COLO829 (cell line): ENCODE data around the gene CCNJL.

ENCODE experiments used
- DNase-seq: peaks from one replicate; pipeline ENCODE4 v3.0.0; 2012; ENCODE audit warnings: low spot score

Gene CCNJL

DNA sequence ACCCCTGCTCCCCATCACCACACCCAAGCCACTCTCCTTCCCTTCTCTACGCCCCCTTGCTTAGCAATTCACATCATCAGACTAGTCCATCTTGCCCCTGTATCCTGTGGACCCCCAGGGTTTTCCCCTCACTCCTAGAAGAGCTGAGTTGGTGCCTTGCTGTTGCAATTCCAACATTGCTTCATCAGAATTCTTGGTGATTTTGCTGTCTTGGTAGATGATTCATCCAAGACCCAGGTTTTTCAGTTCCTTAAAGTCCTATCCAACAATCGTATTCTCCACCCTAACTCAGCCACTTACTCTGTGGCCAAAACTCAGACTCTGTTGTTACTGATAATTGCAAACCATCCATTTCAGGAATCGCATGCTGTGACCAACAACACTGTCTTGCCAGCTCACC, 21.4 kb upstream of the CCNJL start:
- no peak for DNase-seq

DNA sequence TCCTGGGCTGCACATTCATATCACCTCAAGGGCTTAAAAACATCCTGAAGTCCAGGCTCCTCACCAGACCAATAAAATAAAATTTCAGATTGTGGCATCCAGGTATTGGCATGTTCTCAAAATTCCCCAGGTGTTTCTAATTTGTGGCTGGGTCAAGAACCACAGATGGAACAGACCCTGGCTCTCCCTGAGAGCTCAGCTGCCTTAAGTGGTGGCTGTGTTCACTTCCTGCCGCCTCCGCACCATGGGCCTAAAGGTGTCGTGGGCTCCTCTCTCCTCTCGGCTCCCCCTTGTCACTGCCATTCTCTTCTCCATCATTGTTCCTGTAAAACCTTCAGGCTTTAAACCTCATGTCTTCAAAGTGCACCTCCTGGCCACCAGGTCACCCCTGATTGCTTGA, 17.8 kb upstream of the CCNJL start:
- no peak for DNase-seq

DNA sequence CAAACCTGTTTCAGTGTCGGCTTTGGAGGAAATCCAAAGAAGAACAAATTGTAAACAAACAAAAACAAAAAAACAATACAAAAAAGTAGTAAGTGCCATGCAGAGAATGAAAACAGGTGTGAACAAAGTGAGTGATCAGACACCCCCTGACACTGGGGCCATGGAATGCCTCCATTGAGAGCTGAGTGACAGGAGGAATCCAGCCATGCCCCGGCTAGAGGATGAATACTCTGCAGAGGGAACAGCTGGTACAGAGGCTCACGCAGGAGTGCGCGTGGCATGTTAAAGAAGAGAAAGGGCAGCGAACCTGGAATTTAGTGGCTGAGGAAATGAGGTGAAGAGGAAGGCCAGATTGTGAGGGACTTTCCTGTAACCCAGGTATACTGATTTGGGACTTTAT, 15.5 kb upstream of the CCNJL start:
- DNase-seq = no peak

DNA sequence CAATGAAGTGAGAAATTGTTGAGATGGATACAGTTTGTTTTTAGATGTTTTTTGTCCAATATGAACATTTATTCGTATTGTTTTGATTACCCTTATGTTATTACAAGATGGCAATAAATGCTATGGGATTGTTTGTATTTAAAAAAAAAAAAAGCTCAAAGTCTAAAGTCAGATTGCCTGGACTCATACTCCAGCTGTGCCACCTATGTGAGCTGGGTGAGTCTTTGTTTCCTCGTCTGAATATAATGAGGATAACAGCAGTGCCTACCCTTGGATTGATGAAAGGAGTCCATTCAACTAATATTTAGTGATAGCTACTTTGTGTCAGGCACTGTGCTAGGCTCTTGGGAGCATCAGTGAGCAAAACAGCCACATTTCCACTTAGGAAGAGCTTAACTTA, 14.6 kb upstream of the CCNJL start:
- DNase-seq = no peak

GRCh38 chr5:160325716-160326115, 13.4 kb upstream of the CCNJL start:
- no peak for DNase-seq

DNA sequence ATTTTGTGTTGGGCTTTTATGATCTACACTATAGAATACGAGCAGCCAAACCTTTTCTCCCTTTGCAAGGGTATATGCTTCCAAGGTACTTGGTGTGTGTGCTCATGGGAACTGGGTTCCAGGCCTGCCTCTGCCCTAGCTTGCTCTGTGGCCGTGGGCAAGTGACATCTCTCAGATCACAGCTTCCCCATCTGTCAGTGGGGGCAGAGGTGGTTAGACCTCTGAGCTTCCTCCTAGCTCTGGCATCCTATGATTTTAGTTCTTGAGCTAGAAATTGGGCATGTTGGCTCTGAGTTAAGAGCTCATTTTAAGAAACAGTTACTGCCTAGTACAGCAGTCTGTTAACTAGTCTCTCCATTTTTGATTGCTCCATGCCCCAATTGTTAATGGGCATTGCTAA, 12.5 kb upstream of the CCNJL start:
- no peak for DNase-seq

GRCh38 chr5:160318409-160318808, 6.0 kb upstream of the CCNJL start:
- no peak for DNase-seq

- DNase-seq = no peak
Observed at GRCh38 chr5:160317434-160317833, 5.1 kb upstream of the CCNJL start.

DNA sequence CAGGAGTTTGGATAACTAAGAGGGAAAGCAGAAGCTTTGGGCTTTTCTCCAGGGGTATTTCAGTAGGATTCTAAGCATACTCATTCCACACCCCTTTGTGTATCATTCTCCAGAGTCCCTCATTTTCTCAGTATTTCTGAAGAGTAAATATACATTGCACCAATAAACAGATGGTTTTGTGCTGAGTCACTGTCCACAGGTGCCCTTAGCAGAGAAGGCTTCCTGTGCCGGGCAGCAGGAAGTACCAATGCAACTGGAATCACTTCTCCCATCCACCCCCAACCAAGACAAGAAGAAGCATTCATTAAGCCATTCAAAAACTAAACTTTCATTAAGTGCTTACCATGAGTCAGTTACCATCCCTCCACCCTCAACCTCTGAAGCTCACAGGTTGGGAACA, 3.6 kb upstream of the CCNJL start:
- DNase-seq = peak; percentile 60

DNA sequence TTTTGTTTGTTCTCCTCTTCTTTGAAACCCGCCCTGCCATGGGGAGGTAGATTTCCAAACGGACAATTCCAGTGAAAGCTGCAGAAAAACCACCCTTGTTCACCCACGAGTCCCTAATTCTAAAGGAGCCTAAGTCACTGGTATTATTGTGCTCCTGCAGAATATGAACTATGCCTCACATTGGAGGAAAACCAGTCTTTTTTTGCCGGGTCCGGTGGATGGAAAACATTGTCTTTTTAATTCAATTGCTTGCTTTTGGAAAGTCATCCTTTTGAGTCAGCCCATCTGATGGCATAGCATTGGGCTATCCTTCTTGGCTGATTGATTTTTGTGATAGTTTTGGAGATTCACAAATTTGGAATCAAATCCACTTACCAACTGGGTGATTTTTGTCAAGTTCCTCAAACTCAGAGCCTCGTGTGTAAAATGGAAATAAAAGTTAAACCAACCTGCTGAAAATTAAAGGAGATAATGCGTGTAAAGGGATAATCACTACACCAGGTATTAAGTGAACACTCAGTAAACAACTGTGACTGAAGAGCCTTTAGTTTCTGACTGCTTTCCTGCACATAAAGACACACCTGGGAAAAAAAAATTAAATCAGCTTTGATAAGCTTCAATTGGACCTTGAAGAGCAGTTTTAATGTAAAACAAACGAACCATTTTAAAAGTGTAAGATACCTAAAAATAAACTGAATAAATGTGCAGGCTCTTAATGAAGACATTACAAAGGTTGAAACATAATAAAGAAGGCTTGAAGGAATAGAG, 780 bp upstream of the CCNJL start:
- DNase-seq = no peak

- DNase-seq = no peak
Observed at GRCh38 chr5:160311491-160312133, 752 bp downstream of the CCNJL start.

DNA sequence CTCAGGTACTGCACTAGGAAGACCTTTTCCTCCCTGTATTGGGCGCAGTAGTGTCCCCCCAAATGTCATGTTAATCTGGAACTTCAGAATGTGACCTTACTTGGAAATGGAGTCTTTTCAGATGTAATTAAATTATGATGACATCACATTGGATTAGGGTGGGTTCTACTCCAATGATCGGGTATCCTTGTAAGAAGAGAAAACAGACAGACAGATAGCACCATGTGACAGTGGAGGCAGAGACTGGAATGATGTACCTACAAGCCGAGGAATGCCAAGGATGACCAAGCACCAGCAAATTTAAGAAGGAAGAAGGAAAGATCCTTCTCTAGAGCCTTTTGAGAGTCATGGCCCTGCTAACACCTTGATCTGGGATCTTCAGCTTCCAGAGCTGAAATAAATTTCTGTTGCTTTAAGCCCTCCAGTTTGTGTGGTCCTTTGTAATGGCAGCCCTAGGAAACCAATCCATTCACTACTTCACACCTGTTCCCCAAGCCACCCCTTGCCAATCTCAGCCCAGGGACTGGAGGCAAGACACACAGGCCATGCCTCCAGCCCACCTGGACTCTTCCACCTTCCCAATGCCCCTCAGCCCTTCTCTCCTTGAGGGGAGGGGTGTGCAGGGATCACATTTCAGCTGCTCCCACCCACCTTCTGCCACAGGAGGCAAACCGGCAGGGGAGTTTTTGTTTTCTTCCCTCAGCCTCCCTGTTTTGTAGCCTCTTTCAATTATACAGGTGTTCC, 1.6 kb downstream of the CCNJL start:
- DNase-seq = no peak

- DNase-seq = no peak
Observed at GRCh38 chr5:160310140-160310539, 2.2 kb downstream of the CCNJL start.

GRCh38 chr5:160306696-160307095, 5.7 kb downstream of the CCNJL start:
- no peak for DNase-seq

DNA sequence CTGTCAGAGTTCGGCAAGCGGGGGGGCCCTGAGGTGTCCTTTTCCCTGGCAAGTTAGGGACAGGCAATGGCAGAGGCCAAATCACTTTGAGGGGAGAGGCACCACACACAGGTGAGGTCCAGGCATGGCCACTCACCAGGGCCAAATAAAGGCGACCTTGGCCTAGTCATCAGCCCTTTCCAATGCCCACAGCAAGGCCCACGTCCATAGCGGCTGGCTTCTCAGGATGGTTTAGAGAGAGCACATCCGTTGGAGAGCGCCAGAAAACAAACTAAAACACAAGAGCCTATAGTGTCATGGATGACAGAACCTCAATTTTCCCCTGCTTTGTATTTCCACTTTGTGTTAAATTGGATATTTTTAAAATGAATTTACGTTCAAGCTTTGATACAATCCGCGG, 7.0 kb downstream of the CCNJL start:
- DNase-seq = no peak

GRCh38 chr5:160303690-160304089, 8.7 kb downstream of the CCNJL start:
- DNase-seq = no peak

GRCh38 chr5:160298189-160298588, 14.2 kb downstream of the CCNJL start:
- no peak for DNase-seq

GRCh38 chr5:160297776-160298175, 14.6 kb downstream of the CCNJL start:
- DNase-seq = no peak

- DNase-seq = no peak
Observed at GRCh38 chr5:160297004-160297403, 15.4 kb downstream of the CCNJL start.

DNA sequence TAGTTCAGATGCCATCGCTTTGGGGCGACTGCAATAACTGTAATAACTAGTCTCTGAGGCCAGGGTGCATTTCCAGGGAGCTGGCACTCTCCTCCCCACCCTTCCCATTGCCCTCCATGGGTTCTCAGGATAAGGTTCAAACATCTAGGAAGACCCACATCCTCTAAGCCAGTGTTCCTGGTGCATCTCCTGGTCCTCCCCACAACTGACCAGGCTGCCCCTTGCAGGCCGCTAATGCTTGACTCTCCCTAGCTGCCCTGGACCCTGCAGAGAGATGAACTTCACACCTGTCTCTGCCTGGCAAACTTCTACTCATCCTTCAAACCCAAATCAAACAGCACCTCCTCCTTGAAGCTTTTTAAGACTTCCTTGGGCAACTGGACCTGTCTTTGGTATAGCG, 15.9 kb downstream of the CCNJL start:
- no peak for DNase-seq

- no peak for DNase-seq
Observed at GRCh38 chr5:160293901-160294561, 18.3 kb downstream of the CCNJL start.

DNA sequence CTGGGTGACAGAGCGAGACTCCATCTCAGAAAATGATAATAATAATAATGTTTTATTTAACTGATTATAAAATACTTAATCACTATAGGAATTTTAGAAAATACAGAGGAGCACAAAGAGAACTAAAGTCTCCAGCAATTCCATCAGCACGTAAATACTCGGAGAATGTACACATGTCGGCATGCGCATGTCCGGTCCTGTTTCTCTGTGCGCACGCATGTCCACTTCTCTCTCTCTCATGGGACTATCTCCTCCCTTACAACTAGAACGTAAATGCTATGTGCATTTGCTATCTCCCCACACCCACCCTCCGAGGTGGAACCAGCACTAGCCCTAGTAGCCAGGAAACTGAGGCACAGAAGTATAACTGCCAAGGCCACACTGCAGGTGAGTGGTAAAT, 19.0 kb downstream of the CCNJL start:
- DNase-seq = no peak

- DNase-seq = no peak
Observed at GRCh38 chr5:160291467-160291866, 20.9 kb downstream of the CCNJL start.
